ENCODE results near the gene RNF146.

RNF146 gene

GRCh38 chr6:127288705-127289104 is 22.0 kb downstream of the RNF146 start:
- DNase-seq: no peak

GRCh38 chr6:127289934-127290333 is 23.3 kb downstream of the RNF146 start:
- no peak for DNase-seq

- DNase-seq: no peak
Observed at GRCh38 chr6:127290391-127291265, 24.0 kb downstream of the RNF146 start.

- DNase-seq: peak; percentile 66
Observed at GRCh38 chr6:127291495-127291894, 24.8 kb downstream of the RNF146 start.

- no peak for DNase-seq
Observed at GRCh38 chr6:127297502-127298070, 30.9 kb downstream of the RNF146 start.

GRCh38 chr6:127298475-127298874 is 31.8 kb downstream of the RNF146 start:
- no peak for DNase-seq

- DNase-seq: no peak
Observed at GRCh38 chr6:127299522-127300240, 33.0 kb downstream of the RNF146 start.

- DNase-seq: no peak
Observed at GRCh38 chr6:127300411-127300810, 33.7 kb downstream of the RNF146 start.

- DNase-seq: no peak
Observed at GRCh38 chr6:127301199-127301700, 34.6 kb downstream of the RNF146 start.

GRCh38 chr6:127302728-127303660 is 36.3 kb downstream of the RNF146 start:
- peak; percentile 85 for DNase-seq

GRCh38 chr6:127303917-127304316 is 37.3 kb downstream of the RNF146 start:
- no peak for DNase-seq

GRCh38 chr6:127305741-127306140 is 39.1 kb downstream of the RNF146 start:
- no peak for DNase-seq

GRCh38 chr6:127317388-127318128 is 50.9 kb downstream of the RNF146 start:
- DNase-seq: no peak

GRCh38 chr6:127319686-127320085 is 53.0 kb downstream of the RNF146 start:
- DNase-seq: no peak

GRCh38 chr6:127328043-127328609 is 61.5 kb downstream of the RNF146 start:
- DNase-seq: no peak

GRCh38 chr6:127331256-127331655 is 64.6 kb downstream of the RNF146 start:
- DNase-seq: peak; percentile 27

- peak; percentile 37 for DNase-seq
Observed at GRCh38 chr6:127332383-127332961, 65.8 kb downstream of the RNF146 start.

Measured in OCI-M1 (cell line).